ENCODE results near the gene KIAA1549.

Gene KIAA1549

DNA sequence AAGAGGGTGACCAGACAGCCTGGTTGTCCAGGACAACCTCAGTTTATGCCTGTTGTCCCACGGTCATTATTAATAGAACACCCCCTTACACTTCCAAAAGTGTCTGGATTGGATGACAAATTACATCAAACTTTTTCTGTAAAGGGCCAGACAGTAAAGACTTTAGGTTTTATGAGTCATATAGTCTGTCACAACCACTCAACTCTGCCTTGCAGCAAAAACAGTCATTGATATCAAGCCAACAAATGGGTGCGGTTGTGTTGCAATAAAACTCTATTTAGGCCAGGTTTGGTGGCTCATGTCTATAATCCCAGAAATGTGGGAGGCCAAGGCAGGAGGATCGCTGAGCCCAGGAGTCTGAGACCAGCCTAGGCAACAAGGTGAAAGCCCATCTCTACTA is 116.5 kb downstream of the KIAA1549 start:
- in situ Hi-C loops (cut with MboI; ENCODE audit: low sequenced_read_pairs, unreplicated experiment) = no loop called here
- TF ChIP-seq, protein P1, sequence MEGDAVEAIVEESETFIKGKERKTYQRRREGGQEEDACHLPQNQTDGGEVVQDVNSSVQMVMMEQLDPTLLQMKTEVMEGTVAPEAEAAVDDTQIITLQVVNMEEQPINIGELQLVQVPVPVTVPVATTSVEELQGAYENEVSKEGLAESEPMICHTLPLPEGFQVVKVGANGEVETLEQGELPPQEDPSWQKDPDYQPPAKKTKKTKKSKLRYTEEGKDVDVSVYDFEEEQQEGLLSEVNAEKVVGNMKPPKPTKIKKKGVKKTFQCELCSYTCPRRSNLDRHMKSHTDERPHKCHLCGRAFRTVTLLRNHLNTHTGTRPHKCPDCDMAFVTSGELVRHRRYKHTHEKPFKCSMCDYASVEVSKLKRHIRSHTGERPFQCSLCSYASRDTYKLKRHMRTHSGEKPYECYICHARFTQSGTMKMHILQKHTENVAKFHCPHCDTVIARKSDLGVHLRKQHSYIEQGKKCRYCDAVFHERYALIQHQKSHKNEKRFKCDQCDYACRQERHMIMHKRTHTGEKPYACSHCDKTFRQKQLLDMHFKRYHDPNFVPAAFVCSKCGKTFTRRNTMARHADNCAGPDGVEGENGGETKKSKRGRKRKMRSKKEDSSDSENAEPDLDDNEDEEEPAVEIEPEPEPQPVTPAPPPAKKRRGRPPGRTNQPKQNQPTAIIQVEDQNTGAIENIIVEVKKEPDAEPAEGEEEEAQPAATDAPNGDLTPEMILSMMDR (IDR thresholded peaks at IDR 0.05; ENCODE audit: borderline replicate concordance, control extremely low read depth, extremely low read depth, insufficient read depth, missing control alignments) = no peak
- DNase-seq (ENCODE audit: low spot score) = no peak

DNA sequence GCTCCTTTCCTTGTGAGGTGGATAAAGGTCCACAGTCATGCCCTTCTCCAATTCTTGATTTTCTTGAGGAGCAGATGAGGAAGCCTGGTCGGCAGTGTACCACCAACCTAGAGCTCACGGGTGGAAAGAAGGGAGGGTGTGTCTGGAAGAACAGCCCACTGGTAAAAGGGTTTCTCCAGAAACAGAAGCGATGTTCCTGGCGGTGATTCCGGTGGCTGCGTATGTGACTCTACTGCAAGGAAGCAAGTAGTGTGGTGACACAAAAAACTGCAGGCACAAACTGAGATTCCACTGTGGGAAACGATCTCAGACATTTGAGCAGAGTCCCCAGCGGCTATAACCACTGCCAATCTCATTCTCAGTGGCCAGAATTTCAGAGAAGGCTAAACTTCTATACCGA is 117.3 kb downstream of the KIAA1549 start:
- in situ Hi-C loops (cut with MboI; ENCODE audit: low sequenced_read_pairs, unreplicated experiment) = no loop called here
- DNase-seq (ENCODE audit: low spot score) = no peak
- TF ChIP-seq, protein P1 (IDR thresholded peaks at IDR 0.05; ENCODE audit: borderline replicate concordance, control extremely low read depth, extremely low read depth, insufficient read depth, missing control alignments) = no peak

DNA sequence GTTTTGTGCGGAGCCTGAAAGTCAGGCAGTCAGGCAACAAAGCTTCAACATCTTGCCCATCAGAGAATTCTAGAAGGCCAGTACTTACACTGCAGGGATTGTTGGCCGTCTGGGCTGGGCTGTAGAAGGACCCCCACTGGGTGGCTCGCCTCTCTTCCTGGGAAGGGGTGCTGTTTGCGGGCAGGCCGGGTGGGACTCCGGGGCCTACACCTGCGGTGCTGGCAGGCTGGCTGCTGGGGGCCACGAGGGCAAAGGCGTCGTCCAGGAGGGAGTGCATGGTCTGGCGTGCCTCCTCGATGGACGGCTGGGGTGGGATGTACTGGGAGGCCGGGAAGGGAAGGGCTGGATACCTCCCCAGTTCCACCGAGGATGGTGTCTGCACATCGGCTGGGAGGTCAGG is 120.1 kb downstream of the KIAA1549 start:
- TF ChIP-seq, protein P1 (IDR thresholded peaks at IDR 0.05; ENCODE audit: borderline replicate concordance, control extremely low read depth, extremely low read depth, insufficient read depth, missing control alignments) = no peak
- in situ Hi-C loops (cut with MboI; ENCODE audit: low sequenced_read_pairs, unreplicated experiment) = no loop called here
- no peak for DNase-seq (ENCODE audit: low spot score)

DNA sequence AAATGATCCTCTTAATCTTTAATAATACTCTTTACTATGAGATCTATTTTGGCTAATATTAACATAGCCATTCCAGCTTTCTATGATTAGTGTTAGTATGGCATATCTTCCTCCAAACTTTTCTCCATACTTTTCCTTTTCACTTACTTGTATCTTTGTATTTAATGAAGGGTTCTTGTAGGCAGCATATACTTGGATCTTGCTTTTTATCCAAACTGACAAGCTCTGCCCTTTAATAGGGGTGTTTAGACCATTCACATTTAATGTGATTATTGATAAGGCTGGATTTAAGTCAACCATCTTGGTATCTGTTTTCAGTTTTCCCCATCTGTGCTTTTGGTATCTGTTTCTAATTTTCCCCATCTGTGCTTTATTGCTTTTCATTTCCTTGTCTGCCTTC is 123.5 kb downstream of the KIAA1549 start:
- in situ Hi-C loops (cut with MboI; ENCODE audit: low sequenced_read_pairs, unreplicated experiment) = no loop called here
- no peak for DNase-seq (ENCODE audit: low spot score)
- TF ChIP-seq, protein P1 (IDR thresholded peaks at IDR 0.05; ENCODE audit: borderline replicate concordance, control extremely low read depth, extremely low read depth, insufficient read depth, missing control alignments) = no peak

DNA sequence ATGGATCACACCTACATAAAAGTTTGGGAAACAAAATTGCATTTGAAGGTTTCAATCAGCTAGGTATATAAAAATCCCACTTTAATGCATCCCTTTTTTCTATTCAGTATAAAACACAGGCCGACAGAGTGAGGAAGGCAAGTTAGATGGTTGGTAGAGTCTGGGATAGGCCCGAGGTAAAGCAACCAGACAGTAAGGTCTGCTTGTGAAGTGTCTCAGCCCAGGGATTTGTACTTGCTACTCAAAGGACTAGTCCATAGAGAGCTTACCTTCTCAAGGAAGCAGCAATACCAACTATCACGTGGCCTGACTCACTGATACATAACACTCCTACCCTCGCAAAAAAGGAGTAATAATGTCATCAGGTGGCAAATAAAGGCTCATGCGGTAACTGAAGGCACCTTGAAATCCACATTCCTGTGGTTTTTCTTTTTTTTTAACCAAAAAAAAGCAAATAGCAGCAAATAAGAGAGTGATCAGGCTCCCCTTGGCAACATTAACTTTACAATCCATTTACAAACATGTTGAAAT is 127.0 kb downstream of the KIAA1549 start:
- TF ChIP-seq, protein P1 (IDR thresholded peaks at IDR 0.05; ENCODE audit: borderline replicate concordance, control extremely low read depth, extremely low read depth, insufficient read depth, missing control alignments) = no peak
- in situ Hi-C loops (cut with MboI; ENCODE audit: low sequenced_read_pairs, unreplicated experiment) = no loop called here
- no peak for DNase-seq (ENCODE audit: low spot score)

DNA sequence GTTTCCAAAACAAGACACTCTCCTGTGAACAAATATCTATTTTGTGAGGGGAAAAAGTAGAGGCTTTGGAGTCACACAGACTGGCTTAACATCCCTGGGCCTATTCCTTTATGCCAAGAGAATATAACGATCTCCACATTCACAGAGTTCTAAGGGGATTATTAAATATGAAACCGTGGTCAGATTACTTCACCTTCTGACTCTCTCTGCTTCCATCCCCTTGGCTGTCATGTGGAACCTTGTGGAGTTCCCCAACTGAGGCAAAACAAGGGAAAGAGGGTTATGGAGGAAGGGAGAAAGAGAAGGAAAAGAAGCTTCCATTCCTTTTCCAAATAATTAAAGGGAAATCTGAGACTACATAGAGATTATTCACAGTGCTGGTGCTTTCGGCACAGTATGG is 127.7 kb downstream of the KIAA1549 start:
- TF ChIP-seq, protein P1 (IDR thresholded peaks at IDR 0.05; ENCODE audit: borderline replicate concordance, control extremely low read depth, extremely low read depth, insufficient read depth, missing control alignments) = no peak
- in situ Hi-C loops (cut with MboI; ENCODE audit: low sequenced_read_pairs, unreplicated experiment) = no loop called here

DNA sequence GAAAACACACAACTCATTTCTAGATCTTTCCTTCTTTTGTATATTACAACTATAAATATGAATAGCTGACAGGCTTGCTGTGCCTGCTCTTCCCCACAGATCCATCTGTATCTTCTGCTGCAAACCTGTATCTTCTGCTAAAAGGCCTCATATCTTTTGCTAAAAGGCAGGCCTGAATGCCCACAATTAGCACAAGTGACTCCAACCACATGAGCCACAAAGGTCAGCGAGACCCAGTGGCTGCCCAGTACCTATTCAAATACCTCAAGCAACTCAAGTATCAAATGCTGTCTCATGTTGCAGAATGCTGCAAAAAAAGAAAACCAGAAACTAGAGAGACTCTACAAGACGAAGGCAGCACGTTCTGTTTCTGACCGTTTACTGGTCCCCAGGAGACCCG is 128.7 kb downstream of the KIAA1549 start:
- in situ Hi-C loops (cut with MboI; ENCODE audit: low sequenced_read_pairs, unreplicated experiment) = no loop called here
- TF ChIP-seq, protein P1 (IDR thresholded peaks at IDR 0.05; ENCODE audit: borderline replicate concordance, control extremely low read depth, extremely low read depth, insufficient read depth, missing control alignments) = no peak
- no peak for DNase-seq (ENCODE audit: low spot score)

More for the DNA sequence above, 127.7 kb downstream of the KIAA1549 start:
- DNase-seq (ENCODE audit: low spot score) = no peak
